Skeletal muscle satellite cell (primary cell): ENCODE data around the gene SLC4A1AP.
"Not testable (repeated sequence)": the region's sequence is repeated elsewhere in the genome, so short reads cannot be mapped to it uniquely, and the experiment has no call there.

Experiments
- H3K27me3 ChIP-seq: 2 replicates; pipeline ENCODE4 v1.7.0; 2013; ENCODE audit warnings: low read length; ENCODE audit not compliant: control insufficient read depth, insufficient read depth
- H3K36me3 ChIP-seq: 2 replicates; pipeline ENCODE4 v1.7.0; 2013; ENCODE audit warnings: mild to moderate bottlenecking, control low read depth, low read length; ENCODE audit not compliant: insufficient read depth
- H3K4me1 ChIP-seq: 2 replicates; pipeline ENCODE4 v1.7.0; 2013; ENCODE audit warnings: low read length; ENCODE audit not compliant: control insufficient read depth, insufficient read depth
- H3K4me2 ChIP-seq: 2 replicates; pipeline ENCODE4 v1.7.0; 2013; ENCODE audit warnings: mild to moderate bottlenecking, low read length
- H3K4me3 ChIP-seq: 2 replicates; pipeline ENCODE4 v1.7.0; 2013; ENCODE audit warnings: low read length
- H3K9ac ChIP-seq: 2 replicates; pipeline ENCODE4 v1.7.0; 2013; ENCODE audit warnings: mild to moderate bottlenecking, low read depth, low read length, moderate library complexity
- H3K9me3 ChIP-seq: replicated peaks from 2 replicates; pipeline ENCODE4 v1.7.0; 2013; ENCODE audit warnings: mild to moderate bottlenecking, control low read depth, low read length

The SLC4A1AP gene

DNA sequence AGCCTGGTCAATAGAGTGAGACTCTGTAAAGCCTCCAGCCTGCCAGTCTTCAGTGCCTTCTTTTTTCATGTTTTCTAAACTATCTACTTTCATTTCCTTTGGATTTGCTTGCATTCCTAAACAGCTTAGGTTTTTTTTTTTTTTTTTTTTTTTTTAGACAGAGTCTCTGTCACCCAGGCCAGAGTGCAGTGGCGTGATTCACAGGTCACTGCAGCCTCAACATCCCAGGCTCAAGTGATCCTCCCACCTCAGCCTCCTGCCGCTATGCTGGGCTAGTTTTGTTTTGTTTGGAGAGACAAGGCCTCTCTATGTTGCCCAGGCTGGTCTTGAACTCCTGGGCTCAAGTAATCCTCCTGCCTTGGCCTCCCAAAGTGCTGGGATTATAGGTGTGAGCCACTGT lies 33.4 kb upstream of the SLC4A1AP start:
- H3K4me2 ChIP-seq, H3K9ac ChIP-seq, H3K4me3 ChIP-seq, H3K9me3 ChIP-seq, H3K27me3 ChIP-seq: not testable (repeated sequence)
- peaks cover 27% of the 10 kb centered on the region for H3K4me1 ChIP-seq
- peaks cover 33% of the 10 kb centered on the region for H3K36me3 ChIP-seq

DNA sequence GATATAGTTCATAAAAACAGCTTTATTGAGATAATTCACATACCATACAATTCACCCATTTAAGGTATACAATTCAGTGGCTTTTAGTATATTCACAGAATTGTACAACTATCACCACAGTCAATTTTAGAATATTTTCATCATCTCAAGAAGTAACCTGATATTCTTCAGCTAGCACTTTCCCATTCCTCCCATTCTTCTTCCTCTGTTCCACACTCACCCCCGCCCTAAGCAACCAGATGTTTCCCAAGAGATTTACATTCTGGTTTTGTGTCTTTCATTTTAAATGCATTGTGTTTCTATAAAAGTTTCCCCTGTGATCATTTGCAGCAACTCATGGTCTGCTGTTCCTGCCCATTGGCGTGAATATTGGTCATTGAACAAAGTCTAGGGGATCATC lies 29.4 kb upstream of the SLC4A1AP start:
- H3K4me1 ChIP-seq, result peaks cover 29% of the 10 kb centered on the region
- H3K4me2 ChIP-seq, result no peak overlapping the region
- no peak overlapping the region for H3K9ac ChIP-seq
- H3K9me3 ChIP-seq, result no peaks in the 10 kb centered on the region
- peaks cover 54% of the 10 kb centered on the region for H3K36me3 ChIP-seq
- H3K4me3 ChIP-seq, result no peak overlapping the region
- no peaks in the 10 kb centered on the region for H3K27me3 ChIP-seq

DNA sequence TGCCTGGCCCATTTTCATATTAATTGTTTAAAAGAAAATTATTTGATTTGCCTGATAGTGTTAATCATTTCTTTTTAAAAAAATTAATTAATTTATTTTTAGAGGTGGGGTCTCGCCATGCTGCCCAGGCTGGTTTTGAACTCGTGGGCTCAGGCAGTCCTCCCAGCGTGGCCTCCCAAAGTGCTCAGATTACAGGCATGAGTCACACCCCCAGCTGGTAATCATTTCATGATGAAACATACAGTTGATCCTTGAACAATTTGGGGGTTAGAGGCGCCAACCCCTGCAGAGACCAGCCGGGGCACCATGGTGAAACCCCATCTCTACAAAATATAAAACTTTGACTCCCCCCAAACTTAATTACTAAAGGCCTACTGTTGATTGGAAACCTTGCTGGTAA lies 26.9 kb upstream of the SLC4A1AP start:
- H3K4me1 ChIP-seq, result peaks cover 25% of the 10 kb centered on the region
- no peaks in the 10 kb centered on the region for H3K9me3 ChIP-seq
- H3K4me3 ChIP-seq, result no peak overlapping the region
- no peak overlapping the region for H3K4me2 ChIP-seq
- H3K36me3 ChIP-seq, result peaks cover 70% of the 10 kb centered on the region
- H3K27me3 ChIP-seq, result no peaks in the 10 kb centered on the region
- no peak overlapping the region for H3K9ac ChIP-seq

DNA sequence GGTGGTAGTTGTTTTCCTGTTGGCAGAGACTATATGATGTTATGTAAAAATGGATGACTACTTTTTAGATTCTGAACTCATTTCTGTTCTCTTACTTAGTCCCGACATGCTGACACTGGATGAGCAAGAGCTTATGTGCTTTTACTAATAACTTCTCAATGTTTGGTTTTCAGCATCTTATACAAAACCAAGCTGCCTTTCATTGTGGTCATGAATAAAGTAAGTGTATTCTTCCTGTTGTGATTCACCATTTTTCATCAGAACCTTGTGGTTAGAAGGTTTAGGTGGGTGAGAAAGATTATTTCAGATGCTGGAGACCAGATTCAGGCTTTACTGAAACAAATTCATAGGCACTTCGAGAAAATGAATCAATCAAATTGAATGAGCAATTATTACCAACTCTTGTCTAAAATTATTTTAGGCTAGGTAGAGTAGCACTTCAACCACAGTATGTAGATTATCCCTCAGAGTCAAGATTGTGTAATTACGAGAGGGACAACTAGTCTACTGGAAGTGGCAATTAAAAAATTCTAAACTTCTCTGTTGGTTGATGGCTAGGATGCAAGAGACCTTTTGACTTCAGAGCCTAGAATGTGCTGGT lies 25.6 kb upstream of the SLC4A1AP start:
- no peak overlapping the region for H3K4me3 ChIP-seq
- H3K36me3 ChIP-seq, result peaks cover 62% of the 10 kb centered on the region
- peak overlapping the region; percentile 64 for H3K4me2 ChIP-seq
- H3K27me3 ChIP-seq, result no peaks in the 10 kb centered on the region
- H3K9me3 ChIP-seq, result no peaks in the 10 kb centered on the region
- peaks cover 25% of the 10 kb centered on the region for H3K4me1 ChIP-seq
- peak overlapping the region; percentile 43 for H3K9ac ChIP-seq

DNA sequence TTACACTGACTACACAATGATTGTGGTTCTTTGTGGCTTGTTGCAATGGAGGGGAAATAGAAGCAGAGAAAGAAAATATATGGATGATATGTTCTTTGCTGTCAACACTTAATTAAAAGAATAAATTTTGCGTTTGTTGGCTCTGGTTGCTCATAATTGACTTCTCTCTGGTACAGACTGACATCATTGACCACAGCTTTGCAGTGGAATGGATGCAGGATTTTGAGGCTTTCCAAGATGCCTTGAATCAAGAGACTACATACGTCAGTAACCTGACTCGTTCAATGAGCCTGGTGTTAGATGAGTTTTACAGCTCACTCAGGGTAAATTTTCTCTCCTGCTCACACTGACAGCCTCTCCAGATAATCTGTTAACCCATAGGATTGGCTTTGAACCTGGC lies 25.0 kb upstream of the SLC4A1AP start:
- Histone ChIP-seq H3K4me1 (peaks cover 25% of the 10 kb centered on the region), H3K4me3 (no peak overlapping the region), H3K9ac (peak overlapping the region; percentile 43), H3K4me2 (peak overlapping the region; percentile 64), H3K9me3 (no peaks in the 10 kb centered on the region), H3K36me3 (peaks cover 66% of the 10 kb centered on the region), H3K27me3 (no peaks in the 10 kb centered on the region)

DNA sequence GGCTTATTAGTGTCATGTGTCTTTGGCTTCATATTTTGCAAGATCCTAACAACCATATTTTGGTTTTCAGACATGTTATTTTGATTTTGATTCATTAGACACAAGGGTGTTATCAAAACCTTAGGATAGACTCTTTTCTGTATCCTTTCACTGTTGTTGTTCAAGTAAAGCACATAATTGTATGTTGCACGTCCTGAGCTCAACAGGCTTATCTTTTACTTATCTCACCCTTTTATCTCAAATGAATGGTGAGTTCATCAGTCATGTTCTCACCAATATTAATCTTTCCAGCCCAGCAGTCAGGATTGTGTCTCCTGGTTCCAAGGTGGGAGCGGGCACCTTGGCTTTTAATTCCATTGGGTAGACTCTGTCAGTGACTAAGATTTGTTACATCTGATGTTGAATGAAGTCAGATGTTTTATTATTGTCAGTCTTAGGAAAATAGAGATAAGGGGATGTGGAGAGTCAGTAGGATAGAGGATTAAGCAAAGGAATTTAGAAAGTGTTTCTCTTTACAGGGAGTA lies 22.9 kb upstream of the SLC4A1AP start:
- Histone ChIP-seq H3K4me1 (peaks cover 25% of the 10 kb centered on the region), H3K4me2 (no peak overlapping the region), H3K27me3 (no peaks in the 10 kb centered on the region), H3K4me3 (no peak overlapping the region), H3K9ac (no peak overlapping the region), H3K9me3 (no peaks in the 10 kb centered on the region), H3K36me3 (peaks cover 61% of the 10 kb centered on the region)

DNA sequence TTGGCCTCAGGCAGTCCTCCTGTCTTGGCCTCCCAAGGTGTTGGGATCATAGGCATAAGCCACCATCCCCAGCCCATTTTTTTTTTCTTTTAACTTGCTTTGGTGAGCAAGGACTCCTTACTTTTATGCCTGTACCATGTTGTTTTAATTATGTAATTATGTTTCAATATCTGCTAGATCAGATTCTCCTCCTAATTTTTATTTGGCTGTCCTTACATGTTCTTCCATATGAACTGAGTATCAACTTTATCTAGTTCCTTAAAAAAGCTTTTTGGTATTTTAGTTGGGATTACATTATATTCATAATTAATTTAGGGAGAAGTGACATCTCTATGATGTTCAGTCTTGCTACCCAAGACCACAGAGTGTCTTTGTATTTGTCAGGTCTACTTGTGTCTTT lies 18.5 kb upstream of the SLC4A1AP start:
- no peaks in the 10 kb centered on the region for H3K27me3 ChIP-seq
- H3K4me2 ChIP-seq, result no peak overlapping the region
- no peaks in the 10 kb centered on the region for H3K4me1 ChIP-seq
- H3K9ac ChIP-seq, result no peak overlapping the region
- H3K4me3 ChIP-seq, result no peak overlapping the region
- H3K36me3 ChIP-seq, result peaks cover 69% of the 10 kb centered on the region
- H3K9me3 ChIP-seq, result no peaks in the 10 kb centered on the region

DNA sequence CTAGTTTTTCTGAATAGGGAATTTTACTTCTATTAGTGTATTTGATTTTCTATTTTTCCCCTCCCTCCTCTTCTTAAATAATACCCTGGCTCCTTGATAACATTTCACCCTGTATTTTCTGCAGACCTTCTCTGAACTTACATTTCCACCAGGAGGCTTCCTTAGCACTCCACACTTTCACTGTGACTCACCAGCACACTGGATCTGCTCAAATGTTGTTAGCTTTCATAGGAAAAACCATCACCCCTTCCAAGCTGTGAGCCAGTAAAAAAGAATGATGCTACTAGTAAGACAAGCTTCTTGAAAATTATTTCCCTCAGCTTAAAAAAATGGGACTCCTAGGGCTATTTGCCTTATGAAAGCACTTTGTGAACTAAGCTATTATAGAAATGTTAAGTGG lies 16.4 kb upstream of the SLC4A1AP start:
- Histone ChIP-seq H3K4me2 (no peak overlapping the region), H3K36me3 (peaks cover 68% of the 10 kb centered on the region)

DNA sequence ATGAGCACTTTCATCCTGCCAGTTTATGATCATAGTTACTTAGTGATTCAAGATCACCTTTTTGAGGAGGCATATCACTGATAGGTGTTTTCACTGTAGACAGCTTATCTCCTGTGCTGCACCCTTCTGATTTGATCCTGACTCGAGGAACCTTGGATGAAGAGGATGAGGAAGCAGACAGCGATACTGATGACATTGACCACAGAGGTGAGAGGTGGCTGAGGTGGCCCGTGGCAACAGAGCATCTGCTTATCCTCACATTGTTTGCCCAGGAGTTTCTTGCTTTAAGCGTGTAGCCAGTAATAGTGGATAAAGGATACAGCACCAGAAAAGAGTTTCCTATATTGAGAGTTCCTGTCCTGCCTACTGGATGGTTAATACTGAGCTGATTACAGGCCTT lies 16.0 kb upstream of the SLC4A1AP start:
- H3K4me2 ChIP-seq, result no peak overlapping the region
- no peaks in the 10 kb centered on the region for H3K4me1 ChIP-seq
- H3K27me3 ChIP-seq, result no peaks in the 10 kb centered on the region
- no peak overlapping the region for H3K9ac ChIP-seq
- H3K9me3 ChIP-seq, result no peaks in the 10 kb centered on the region
- H3K36me3 ChIP-seq, result peaks cover 72% of the 10 kb centered on the region
- H3K4me3 ChIP-seq, result no peak overlapping the region

More for the DNA sequence above, 16.4 kb upstream of the SLC4A1AP start:
- H3K4me1 ChIP-seq, result no peaks in the 10 kb centered on the region
- H3K9me3 ChIP-seq, result no peaks in the 10 kb centered on the region
- H3K4me3 ChIP-seq, result no peak overlapping the region
- no peak overlapping the region for H3K9ac ChIP-seq
- H3K27me3 ChIP-seq, result no peaks in the 10 kb centered on the region

DNA sequence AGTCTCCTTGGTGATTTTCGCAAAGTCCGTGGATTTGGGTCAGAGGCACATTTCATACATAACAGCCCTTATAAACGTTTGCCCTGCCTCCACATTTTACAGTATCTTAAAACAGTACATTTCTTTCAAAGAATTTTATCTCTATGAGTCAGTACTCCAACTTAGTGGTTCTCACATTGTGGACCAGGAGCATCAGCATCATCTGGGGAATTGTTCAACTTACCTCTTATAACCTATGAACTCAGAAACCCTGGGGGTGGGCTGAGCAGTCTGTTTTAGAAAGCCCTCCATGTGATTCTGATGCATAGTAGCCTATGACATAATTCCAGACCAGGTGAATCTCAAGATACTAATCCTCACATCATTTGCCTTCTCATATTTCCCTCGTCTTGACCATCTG lies 12.6 kb upstream of the SLC4A1AP start:
- H3K4me1 ChIP-seq, result peaks cover 3% of the 10 kb centered on the region
- H3K9ac ChIP-seq, result no peak overlapping the region
- no peak overlapping the region for H3K4me3 ChIP-seq
- no peaks in the 10 kb centered on the region for H3K27me3 ChIP-seq
- H3K4me2 ChIP-seq, result no peak overlapping the region
- no peaks in the 10 kb centered on the region for H3K9me3 ChIP-seq
- H3K36me3 ChIP-seq, result peaks cover 81% of the 10 kb centered on the region

DNA sequence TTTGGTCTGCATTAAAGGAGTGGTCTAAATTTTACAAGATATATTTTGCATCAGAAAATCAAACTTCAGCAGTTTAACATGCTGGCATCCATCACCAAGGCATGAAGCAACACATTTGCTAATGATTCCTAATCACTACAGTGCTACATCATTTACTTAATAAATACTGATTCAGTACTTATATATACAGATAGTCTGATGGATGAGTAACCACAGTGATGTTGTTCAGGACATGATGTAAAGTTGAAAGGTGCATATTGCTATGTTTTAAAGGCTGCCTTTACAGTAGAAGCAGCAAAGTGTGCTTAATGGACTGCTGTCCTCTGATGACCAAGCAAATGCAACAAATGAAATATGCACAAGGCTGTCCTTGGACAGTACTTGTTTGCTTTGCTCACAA lies 11.3 kb upstream of the SLC4A1AP start:
- no peak overlapping the region for H3K4me3 ChIP-seq
- no peak overlapping the region for H3K4me2 ChIP-seq
- H3K4me1 ChIP-seq, result peaks cover 3% of the 10 kb centered on the region

DNA sequence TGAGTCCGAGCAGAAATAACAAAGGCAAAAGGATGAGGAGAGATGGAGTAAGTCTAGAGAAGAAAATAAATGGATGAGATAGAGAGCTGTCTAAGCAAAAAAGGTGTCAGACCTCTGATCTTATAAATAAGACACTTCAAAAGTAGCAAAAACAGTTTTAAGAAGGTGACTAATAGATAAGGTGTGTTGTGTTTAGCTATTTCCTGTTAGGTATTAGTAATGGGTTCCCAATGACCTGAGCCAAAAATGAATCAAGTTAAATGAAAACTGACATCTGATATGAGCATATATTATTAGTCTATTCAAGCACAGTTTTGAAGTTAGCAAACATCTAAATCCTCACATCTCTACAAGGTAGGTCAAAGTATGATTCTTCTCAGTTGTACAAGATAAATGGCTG lies 10.9 kb upstream of the SLC4A1AP start:
- H3K9me3 ChIP-seq, result no peaks in the 10 kb centered on the region
- no peak overlapping the region for H3K4me3 ChIP-seq
- H3K4me2 ChIP-seq, result no peak overlapping the region
- H3K36me3 ChIP-seq, result peaks cover 77% of the 10 kb centered on the region
- H3K27me3 ChIP-seq, result no peaks in the 10 kb centered on the region
- H3K9ac ChIP-seq, result no peak overlapping the region
- H3K4me1 ChIP-seq, result peaks cover 3% of the 10 kb centered on the region

More for the DNA sequence above, 11.3 kb upstream of the SLC4A1AP start:
- no peaks in the 10 kb centered on the region for H3K27me3 ChIP-seq
- H3K36me3 ChIP-seq, result peaks cover 77% of the 10 kb centered on the region
- H3K9ac ChIP-seq, result no peak overlapping the region
- H3K9me3 ChIP-seq, result no peaks in the 10 kb centered on the region
